HL-60 (cell line): ENCODE results near the gene EPS15.

Experiments used
- DNase-seq, 2 experiments: peaks; one replicate each; pipeline ENCODE4 v3.0.0-alpha.2; 2010 to 2020; ENCODE audit warnings: low read depth in 1 of 2, low spot score in 1 of 2
- H3K27ac ChIP-seq: fragments of 250-450 bp; sonication (Bioruptor Pico); replicated peaks from 2 replicates; pipeline ENCODE4 v1.5.1; 2020; ENCODE audit warnings: mild to moderate bottlenecking, moderate library complexity
- H3K27me3 ChIP-seq: fragments of 250-450 bp; sonication (Bioruptor Pico); 2 replicates; pipeline ENCODE4 v1.5.1; 2021; ENCODE audit warnings: mild to moderate bottlenecking, moderate library complexity; ENCODE audit not compliant: insufficient read depth, poor library complexity, severe bottlenecking
- H3K4me3 ChIP-seq: replicated peaks from 2 replicates; pipeline ENCODE4 v1.5.1; 2011; ENCODE audit warnings: mild to moderate bottlenecking, control low read depth, low read length; ENCODE audit not compliant: insufficient read depth
- CTCF ChIP-seq: IDR thresholded peaks from one replicate; pipeline ENCODE4 v1.5.1; 2011; ENCODE audit warnings: low read length, control low read depth, inconsistent platforms; ENCODE audit not compliant: insufficient read depth
- GABPA ChIP-seq: IDR thresholded peaks from 2 replicates; pipeline ENCODE4 v1.6.1; 2012; ENCODE audit warnings: low read depth
- POLR2AphosphoS5 ChIP-seq: IDR thresholded peaks from 2 replicates; pipeline ENCODE4 v1.6.1; 2012; ENCODE audit warnings: low read depth
- SPI1 ChIP-seq: IDR thresholded peaks from 2 replicates; pipeline ENCODE4 v1.6.1; 2012; ENCODE audit warnings: low read depth, mild to moderate bottlenecking, borderline replicate concordance
- TF ChIP-seq, protein P1 (sequence below): IDR thresholded peaks from 2 replicates; pipeline ENCODE4 v1.6.1; 2012; ENCODE audit warnings: low read depth; ENCODE audit not compliant: insufficient replicate concordance

The EPS15 gene

DNA sequence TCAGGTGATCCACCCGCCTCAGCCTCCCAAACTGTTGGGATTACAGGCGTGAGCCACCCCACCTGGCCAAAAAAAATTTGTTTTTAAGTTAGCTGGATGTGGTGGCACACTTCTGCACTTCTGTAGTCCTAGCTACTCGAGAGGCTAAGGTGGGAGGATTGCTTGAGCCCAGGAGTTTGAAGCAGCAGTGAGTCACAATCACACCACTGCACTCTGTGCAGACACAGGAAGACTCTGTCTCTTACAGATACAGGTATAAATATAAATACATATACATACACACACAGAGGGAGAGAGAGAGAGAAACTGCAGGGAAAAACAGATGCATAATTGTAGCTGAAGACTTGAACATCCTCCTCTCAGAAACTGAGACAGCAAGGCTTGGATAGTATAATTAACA lies 34.8 kb upstream of the EPS15 start:
- no peaks in the 10 kb centered on the region for H3K27me3 ChIP-seq
- no peak for DNase-seq
- TF ChIP-seq CTCF = no peak
- TF ChIP-seq SPI1 = no peak
- TF ChIP-seq, protein P1, sequence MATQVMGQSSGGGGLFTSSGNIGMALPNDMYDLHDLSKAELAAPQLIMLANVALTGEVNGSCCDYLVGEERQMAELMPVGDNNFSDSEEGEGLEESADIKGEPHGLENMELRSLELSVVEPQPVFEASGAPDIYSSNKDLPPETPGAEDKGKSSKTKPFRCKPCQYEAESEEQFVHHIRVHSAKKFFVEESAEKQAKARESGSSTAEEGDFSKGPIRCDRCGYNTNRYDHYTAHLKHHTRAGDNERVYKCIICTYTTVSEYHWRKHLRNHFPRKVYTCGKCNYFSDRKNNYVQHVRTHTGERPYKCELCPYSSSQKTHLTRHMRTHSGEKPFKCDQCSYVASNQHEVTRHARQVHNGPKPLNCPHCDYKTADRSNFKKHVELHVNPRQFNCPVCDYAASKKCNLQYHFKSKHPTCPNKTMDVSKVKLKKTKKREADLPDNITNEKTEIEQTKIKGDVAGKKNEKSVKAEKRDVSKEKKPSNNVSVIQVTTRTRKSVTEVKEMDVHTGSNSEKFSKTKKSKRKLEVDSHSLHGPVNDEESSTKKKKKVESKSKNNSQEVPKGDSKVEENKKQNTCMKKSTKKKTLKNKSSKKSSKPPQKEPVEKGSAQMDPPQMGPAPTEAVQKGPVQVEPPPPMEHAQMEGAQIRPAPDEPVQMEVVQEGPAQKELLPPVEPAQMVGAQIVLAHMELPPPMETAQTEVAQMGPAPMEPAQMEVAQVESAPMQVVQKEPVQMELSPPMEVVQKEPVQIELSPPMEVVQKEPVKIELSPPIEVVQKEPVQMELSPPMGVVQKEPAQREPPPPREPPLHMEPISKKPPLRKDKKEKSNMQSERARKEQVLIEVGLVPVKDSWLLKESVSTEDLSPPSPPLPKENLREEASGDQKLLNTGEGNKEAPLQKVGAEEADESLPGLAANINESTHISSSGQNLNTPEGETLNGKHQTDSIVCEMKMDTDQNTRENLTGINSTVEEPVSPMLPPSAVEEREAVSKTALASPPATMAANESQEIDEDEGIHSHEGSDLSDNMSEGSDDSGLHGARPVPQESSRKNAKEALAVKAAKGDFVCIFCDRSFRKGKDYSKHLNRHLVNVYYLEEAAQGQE = no peak
- no peak for TF ChIP-seq POLR2AphosphoS5
- no peak for TF ChIP-seq GABPA
- H3K4me3 ChIP-seq = no peak overlapping the region
- no peak overlapping the region for H3K27ac ChIP-seq

- H3K4me3 ChIP-seq = no peak overlapping the region
- no peaks in the 10 kb centered on the region for H3K27me3 ChIP-seq
- TF ChIP-seq SPI1 (no peak), POLR2AphosphoS5 (no peak), CTCF (no peak), GABPA (no peak)
- TF ChIP-seq, protein P1 = no peak
- DNase-seq = no peak
- H3K27ac ChIP-seq = no peak overlapping the region
Measured at GRCh38 chr1:51552929-51553807, 34.1 kb upstream of the EPS15 start.

DNA sequence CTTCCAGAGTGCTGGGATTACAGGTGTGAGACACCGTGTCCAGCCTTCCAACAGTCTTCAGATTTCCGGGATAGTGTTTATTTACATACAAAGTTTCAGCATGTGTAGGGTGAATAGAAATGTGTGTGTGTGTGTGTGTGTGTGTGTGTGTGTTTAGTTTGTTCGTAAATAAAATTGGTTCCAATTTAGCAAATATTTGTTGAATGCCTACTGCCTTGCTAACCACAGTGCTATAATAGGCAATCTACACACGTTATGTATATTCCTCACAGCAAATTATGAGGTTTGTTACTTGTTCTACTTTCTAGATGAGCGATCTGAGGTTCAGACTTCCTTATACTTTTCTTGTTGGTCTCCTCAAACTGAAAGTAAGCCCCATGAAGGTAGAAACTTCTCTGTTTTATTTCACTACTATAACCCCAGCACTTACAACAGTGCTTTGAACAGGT lies 32.8 kb upstream of the EPS15 start:
- H3K4me3 ChIP-seq = no peak overlapping the region
- DNase-seq = no peak
- H3K27ac ChIP-seq = no peak overlapping the region
- TF ChIP-seq, protein P1 = no peak
- TF ChIP-seq SPI1 = no peak
- TF ChIP-seq POLR2AphosphoS5 = no peak
- no peak for TF ChIP-seq GABPA
- TF ChIP-seq CTCF = no peak
- H3K27me3 ChIP-seq = no peaks in the 10 kb centered on the region
